GM04504 (cell line): ENCODE data around the gene ZIC1.
A peak's percentile ranks its signal among the peaks of the same experiment; 100 is the strongest.

Experiments
- DNase-seq: peaks from one replicate; pipeline ENCODE4 v3.0.0-alpha.2; 2012; ENCODE audit warnings: low read depth

The ZIC1 gene

GRCh38 chr3:147409143-147410115 lies at the start of gene ZIC1:
TSS of gene ZIC1 (plus strand) at chr3:147409365. CDS start at chr3:147410113, 748 bp downstream.
- DNase-seq, result peak; percentile 78

GRCh38 chr3:147360051-147360439 lies 49.1 kb upstream of the ZIC1 start:
- DNase-seq, result no peak

- DNase-seq, result no peak
These were observed 48.3 kb upstream of the ZIC1 start for GRCh38 chr3:147360646-147361453.

DNA sequence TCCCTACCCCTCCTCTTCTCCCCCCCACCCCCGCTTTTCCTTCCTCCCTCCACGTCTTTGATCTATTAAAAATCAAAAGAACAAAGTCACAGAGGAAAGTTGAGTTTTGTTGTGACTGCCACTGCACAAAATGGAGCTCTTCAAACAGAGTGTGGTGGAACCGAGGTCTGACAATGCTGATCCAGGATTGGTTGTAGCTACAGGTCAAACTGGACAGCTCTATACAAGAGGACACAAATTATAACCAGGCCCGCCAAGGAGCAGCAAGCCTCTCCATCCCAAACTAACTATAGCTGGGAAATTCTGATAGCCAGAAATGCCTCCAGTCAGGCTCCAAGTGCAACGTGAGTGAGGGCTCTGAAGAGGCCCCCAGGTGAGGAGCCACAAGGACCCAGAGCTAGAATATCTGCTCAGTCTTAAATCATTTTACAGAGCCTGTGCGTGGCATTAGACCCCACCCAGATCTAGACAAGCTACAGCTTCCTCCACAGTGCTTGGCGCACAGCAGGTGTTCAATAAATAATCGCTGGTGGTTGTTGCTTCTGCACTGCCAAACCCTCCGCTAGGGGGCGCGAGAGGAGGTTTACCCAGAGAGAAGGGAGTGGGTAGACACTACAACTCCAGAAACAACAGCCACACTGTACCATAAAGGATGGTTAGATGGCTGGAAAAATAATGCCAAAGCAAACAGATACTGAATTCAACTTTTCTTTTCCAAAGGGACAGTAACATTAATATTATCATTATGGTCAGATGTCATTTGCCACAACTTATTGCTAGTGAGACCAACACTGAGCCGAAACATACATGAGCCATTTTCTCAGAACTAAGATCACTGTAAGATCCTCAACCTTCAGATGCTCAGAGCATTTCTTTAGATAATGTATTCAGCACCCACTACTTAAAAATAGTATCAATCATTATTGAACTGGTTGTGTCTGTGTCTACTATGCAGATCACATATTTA lies 47.4 kb upstream of the ZIC1 start:
- no peak for DNase-seq

- DNase-seq, result no peak
These were observed 44.4 kb upstream of the ZIC1 start for GRCh38 chr3:147364771-147365170.

DNA sequence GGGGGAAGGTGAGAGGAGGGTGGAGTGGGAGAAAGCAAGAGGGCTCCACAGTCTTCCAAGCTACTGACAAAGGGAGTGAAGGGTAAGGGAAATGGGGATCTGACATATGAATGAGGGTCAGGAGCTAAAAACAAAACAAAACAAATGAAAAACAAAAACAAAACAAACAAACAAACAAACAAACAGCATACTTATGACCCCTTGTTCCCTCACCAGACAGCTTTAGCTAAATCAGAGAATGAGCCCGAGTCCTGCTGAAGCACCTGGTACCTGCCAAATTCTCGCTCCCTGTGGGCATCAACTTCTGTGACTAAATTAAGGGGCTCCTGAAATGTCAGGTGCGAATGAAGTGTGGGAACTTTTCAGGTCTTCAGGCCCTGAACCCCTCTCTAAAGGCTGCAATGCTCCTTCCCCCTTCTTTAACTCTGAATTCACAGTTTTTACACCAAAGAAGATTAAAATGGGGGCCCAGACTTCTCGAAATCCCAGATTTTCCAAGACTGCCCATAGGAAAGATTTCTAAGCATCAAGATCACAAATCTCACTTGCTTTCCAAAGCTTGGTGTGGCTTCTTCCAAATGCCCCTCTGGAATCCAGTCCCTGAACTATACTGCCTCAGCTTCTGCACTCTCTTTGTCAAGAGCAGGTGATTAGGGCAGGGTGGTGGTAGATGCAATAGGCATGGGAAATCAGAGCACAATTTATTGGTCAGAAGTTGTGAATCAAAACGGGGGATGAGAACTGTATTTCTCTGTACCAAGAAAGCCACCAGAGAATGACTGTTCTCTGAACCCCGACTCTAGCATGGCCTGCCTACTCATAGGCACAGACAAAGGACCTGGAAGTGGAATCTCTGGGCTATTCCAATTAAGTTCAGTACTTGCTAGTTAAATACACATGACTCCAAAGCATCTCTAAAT lies 43.7 kb upstream of the ZIC1 start:
- no peak for DNase-seq

GRCh38 chr3:147367676-147368075 lies 41.5 kb upstream of the ZIC1 start:
- no peak for DNase-seq

DNA sequence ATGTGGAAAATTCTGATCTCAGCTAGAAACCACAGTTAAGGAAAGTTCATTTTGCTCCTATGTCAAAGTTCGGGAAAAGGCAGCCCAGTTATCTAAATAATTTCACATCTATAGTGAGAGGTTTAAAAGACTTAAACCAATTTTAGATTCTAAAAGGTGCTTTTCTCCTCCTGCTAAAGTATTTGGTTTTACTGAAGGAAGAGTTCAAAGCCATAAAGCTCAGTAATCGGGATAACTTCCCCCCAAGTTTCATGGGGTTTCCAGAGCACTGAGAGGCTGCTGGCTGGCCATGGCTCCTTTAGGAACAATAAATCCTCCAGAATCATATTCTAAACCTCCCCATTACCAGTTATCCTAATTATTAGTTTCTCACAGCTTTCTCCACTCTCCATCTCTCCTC lies 41.0 kb upstream of the ZIC1 start:
- DNase-seq, result no peak

- no peak for DNase-seq
These were observed 40.5 kb upstream of the ZIC1 start for GRCh38 chr3:147368561-147369221.

DNA sequence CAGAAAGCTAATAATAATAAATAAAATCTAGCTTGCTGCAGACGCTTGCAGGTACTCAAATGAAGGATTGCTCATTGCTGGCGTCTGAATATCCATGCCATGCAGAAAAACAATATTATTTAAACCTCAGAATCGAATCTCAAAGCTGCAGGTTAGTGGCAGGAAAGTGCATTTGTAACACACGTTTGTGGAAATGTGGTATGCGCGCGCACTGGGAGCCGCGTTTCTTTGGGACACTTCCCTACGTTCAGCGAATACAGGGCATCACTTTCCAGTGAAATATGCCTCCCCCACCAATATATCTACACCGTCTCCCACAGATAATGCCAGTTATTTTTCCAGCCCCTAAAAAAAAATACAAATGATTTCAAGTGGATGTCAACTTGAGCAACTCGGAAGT lies 39.9 kb upstream of the ZIC1 start:
- DNase-seq, result no peak

DNA sequence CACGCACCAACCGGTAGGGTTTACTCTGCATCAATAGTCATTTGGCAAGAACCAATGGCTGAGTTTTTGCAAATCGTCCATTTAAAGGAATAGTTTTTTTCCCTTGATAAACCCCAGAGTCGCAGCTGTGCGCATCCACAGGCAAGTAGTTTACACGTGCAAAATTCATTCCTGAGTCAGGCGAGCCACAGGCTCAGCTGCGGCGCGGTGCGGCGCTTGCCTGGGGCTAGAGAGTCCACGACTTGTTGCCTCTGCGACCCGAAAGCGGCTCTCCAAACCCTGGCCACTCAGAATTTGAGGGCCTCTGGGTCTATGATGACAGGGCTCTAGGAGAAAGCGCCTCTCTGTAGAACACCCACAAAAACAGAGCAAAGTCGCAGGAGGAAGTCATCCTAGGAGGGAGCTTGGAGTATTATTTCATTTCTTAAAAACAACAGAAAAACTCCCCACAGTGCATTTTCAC lies 39.5 kb upstream of the ZIC1 start:
- no peak for DNase-seq

DNA sequence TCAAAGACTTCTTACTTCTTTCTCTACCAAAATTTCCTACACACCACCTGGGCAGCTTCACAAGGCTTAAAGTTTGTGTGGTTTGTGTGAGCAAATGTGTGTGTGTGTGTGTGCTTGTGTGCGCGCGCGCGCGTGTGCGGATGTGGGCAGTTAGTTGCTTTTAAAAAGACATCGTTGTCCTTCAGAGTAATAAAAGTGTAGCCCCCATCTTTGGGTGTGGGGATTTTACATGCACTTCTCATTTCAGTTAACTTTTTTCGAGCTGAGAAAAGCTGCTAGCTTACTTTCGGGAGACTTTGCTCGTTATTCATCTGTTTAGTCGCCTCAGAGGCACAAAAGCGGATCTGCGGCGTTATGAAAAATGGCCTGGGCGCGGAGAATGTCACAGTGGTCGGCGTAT lies 38.8 kb upstream of the ZIC1 start:
- DNase-seq, result no peak

GRCh38 chr3:147371140-147371539 lies 38.0 kb upstream of the ZIC1 start:
- DNase-seq, result no peak

- DNase-seq, result no peak
These were observed 37.3 kb upstream of the ZIC1 start for GRCh38 chr3:147371771-147372340.

GRCh38 chr3:147372525-147373027 lies 36.6 kb upstream of the ZIC1 start:
- DNase-seq, result no peak

DNA sequence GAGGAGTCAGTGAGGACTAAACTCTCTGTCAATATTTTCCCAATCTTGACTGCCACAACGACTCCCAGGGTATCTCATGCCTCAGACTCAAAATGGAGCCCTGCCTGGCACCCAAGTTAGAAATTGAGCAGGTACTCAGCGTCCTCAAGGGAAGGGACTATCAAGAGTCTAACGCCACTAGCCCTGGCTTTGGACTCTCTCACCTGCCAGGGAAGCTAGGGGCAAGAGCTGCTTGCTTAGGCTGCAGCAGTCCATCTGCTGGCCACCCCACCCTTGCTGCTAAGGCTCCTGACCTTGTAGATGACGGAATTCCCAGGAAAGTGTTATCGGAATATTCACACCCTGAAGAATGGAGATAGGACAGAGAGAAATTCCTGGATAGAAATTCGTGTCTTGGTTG lies 35.9 kb upstream of the ZIC1 start:
- no peak for DNase-seq

DNA sequence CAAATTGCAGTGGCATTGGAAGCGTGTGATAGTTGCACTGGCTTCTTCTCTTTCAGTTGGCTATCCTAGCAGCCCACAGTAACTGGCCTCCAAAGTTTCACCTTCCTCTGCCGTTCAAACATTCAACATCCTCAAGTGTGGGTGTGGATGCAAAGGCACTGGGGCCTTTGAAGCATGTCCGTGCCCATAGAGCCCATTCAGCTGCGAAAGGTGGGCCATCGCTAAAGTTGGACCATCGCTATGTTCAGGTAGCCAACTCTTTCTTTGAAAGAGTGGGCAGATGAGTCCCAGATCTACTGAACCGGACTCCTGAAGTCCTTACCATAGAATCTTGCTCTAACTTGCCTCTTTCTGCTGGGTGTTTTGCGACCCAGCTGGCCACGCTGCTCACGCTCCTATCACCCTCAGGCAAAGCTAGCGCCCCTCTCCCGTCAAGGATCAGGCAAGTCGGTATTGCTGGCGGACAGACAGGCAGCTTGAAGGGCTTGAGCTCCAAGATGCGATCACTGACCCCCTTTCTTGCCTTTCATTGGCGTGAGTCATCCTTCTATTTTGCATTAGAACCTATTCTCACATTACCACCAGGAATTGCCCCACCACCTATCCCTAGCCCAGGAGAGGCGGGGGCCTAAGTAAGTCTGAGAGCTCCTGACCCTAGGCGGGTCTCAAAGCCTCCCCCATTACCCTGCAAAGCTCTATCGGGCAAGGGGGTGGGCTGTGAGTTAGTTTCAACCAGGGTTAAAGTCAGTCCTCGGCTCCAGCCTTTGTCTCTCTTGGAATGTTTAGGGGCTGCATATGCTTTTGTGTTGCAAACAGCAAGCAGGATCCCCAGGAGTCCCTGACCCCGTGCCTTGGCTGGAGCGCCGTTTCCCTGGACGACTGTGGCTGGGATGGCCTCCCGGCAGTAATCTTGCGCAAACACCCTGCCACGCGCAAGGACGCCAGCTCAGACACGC lies 31.5 kb upstream of the ZIC1 start:
- DNase-seq, result no peak

GRCh38 chr3:147379651-147380050 lies 29.5 kb upstream of the ZIC1 start:
- no peak for DNase-seq
